ENCODE results near the gene SLC27A5. TPM values are rescaled to one million over a fixed set of nuclear protein-coding genes. Genes with fewer than 3 reads are reported as not detected.
A peak's percentile ranks its signal among the peaks of the same experiment; 100 is the strongest.

Gene SLC27A5
- total and polyA plus RNA-seq, 2 of the 13 experiments (the other 11 are each of a cell fraction or from before 2014, with no cell fraction given): 30.3 to 40.2 TPM

- TF ChIP-seq NR2C2 (CRISPR knock-in tag; IDR thresholded peaks at IDR 0.05; ENCODE audit: borderline replicate concordance): peak; percentile 78
- no peak for TF ChIP-seq ZNF629 (CRISPR knock-in tag; conservative IDR thresholded peaks at IDR 0.05)
- TF ChIP-seq ZNF788 (CRISPR knock-in tag; IDR thresholded peaks at IDR 0.05; ENCODE audit: borderline replicate concordance): peak; percentile 61; the same call in 1 of the 2 replicates
- TF ChIP-seq, protein P1, sequence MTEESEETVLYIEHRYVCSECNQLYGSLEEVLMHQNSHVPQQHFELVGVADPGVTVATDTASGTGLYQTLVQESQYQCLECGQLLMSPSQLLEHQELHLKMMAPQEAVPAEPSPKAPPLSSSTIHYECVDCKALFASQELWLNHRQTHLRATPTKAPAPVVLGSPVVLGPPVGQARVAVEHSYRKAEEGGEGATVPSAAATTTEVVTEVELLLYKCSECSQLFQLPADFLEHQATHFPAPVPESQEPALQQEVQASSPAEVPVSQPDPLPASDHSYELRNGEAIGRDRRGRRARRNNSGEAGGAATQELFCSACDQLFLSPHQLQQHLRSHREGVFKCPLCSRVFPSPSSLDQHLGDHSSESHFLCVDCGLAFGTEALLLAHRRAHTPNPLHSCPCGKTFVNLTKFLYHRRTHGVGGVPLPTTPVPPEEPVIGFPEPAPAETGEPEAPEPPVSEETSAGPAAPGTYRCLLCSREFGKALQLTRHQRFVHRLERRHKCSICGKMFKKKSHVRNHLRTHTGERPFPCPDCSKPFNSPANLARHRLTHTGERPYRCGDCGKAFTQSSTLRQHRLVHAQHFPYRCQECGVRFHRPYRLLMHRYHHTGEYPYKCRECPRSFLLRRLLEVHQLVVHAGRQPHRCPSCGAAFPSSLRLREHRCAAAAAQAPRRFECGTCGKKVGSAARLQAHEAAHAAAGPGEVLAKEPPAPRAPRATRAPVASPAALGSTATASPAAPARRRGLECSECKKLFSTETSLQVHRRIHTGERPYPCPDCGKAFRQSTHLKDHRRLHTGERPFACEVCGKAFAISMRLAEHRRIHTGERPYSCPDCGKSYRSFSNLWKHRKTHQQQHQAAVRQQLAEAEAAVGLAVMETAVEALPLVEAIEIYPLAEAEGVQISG (CRISPR knock-in tag; IDR thresholded peaks at IDR 0.05): peak; percentile 81
- peak; percentile 40; the same call in 1 of the 2 replicates for TF ChIP-seq NAIF1 (CRISPR knock-in tag; IDR thresholded peaks at IDR 0.05; ENCODE audit: borderline replicate concordance)
- TF ChIP-seq ZBTB2 (CRISPR knock-in tag; IDR thresholded peaks at IDR 0.05; ENCODE audit: low read depth): 0 out of 2 replicates have a peak, but pooled peaks have one; percentile 39
- TF ChIP-seq, protein P2, sequence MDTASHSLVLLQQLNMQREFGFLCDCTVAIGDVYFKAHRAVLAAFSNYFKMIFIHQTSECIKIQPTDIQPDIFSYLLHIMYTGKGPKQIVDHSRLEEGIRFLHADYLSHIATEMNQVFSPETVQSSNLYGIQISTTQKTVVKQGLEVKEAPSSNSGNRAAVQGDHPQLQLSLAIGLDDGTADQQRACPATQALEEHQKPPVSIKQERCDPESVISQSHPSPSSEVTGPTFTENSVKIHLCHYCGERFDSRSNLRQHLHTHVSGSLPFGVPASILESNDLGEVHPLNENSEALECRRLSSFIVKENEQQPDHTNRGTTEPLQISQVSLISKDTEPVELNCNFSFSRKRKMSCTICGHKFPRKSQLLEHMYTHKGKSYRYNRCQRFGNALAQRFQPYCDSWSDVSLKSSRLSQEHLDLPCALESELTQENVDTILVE (CRISPR knock-in tag; IDR thresholded peaks at IDR 0.05): peak; percentile 39; the same call in 1 of the 2 replicates
- peak; percentile 99 for TF ChIP-seq SAP130 (CRISPR knock-in tag; IDR thresholded peaks at IDR 0.05; ENCODE audit: low read depth)
- peak; percentile 86 for TF ChIP-seq FOXK1 (CRISPR knock-in tag; IDR thresholded peaks at IDR 0.05; ENCODE audit: borderline replicate concordance, low read depth)
- TF ChIP-seq SP1 (IDR thresholded peaks at IDR 0.05): no peak
- peak; percentile 63 for TF ChIP-seq SP1 (CRISPR knock-in tag; IDR thresholded peaks at IDR 0.05)
- TF ChIP-seq ZNF775 (CRISPR knock-in tag; IDR thresholded peaks at IDR 0.05; ENCODE audit: borderline replicate concordance): no peak
- TF ChIP-seq, protein P3, sequence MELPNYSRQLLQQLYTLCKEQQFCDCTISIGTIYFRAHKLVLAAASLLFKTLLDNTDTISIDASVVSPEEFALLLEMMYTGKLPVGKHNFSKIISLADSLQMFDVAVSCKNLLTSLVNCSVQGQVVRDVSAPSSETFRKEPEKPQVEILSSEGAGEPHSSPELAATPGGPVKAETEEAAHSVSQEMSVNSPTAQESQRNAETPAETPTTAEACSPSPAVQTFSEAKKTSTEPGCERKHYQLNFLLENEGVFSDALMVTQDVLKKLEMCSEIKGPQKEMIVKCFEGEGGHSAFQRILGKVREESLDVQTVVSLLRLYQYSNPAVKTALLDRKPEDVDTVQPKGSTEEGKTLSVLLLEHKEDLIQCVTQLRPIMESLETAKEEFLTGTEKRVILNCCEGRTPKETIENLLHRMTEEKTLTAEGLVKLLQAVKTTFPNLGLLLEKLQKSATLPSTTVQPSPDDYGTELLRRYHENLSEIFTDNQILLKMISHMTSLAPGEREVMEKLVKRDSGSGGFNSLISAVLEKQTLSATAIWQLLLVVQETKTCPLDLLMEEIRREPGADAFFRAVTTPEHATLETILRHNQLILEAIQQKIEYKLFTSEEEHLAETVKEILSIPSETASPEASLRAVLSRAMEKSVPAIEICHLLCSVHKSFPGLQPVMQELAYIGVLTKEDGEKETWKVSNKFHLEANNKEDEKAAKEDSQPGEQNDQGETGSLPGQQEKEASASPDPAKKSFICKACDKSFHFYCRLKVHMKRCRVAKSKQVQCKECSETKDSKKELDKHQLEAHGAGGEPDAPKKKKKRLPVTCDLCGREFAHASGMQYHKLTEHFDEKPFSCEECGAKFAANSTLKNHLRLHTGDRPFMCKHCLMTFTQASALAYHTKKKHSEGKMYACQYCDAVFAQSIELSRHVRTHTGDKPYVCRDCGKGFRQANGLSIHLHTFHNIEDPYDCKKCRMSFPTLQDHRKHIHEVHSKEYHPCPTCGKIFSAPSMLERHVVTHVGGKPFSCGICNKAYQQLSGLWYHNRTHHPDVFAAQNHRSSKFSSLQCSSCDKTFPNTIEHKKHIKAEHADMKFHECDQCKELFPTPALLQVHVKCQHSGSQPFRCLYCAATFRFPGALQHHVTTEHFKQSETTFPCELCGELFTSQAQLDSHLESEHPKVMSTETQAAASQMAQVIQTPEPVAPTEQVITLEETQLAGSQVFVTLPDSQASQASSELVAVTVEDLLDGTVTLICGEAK (IDR thresholded peaks at IDR 0.05): no peak
- TF ChIP-seq, protein P3 (CRISPR knock-in tag; IDR thresholded peaks at IDR 0.05): peak; percentile 40; the same call in 1 of the 2 replicates
Measured at GRCh38 chr19:58466760-58467589, 44.8 kb downstream of the SLC27A5 start, which contains the start of gene ZNF324 (continued).

All from HepG2 (cell line).